Activated CD4-positive, alpha-beta memory T cell treated with anti-CD3 and anti-CD28 coated beads for 36 hours (primary cell): Measurements from ENCODE around the gene LGALS16. TPM values are rescaled to one million over a fixed set of nuclear protein-coding genes. Genes with fewer than 3 reads are reported as not detected.
"Not testable (repeated sequence)": the region's sequence is repeated elsewhere in the genome, so short reads cannot be mapped to it uniquely, and the experiment has no call there.

Experiments used
- CTCF ChIA-PET: fragments of 350-600 bp; sonication (Branson Sonifier 250); formaldehyde crosslinking; loops from one replicate; lab custom pipeline; 2021; ENCODE audit warnings: antibody characterized with exemption, inconsistent platforms; lab: Charles Lee
- POLR2A ChIA-PET: fragments of 350-600 bp; sonication (Branson Sonifier 250); formaldehyde crosslinking; loops from one replicate; lab custom pipeline; 2021; ENCODE audit warnings: antibody characterized with exemption; lab: Charles Lee
- DNase-seq: peaks from one replicate; pipeline ENCODE4 v3.0.0-alpha.2; 2020
- H3K27ac Mint-ChIP-seq: one replicate; pipeline ENCODE4 v1.8.0; 2021; ENCODE audit warnings: mixed read lengths
- H3K27me3 Mint-ChIP-seq: one replicate; pipeline ENCODE4 v1.8.0; 2021; ENCODE audit warnings: mixed read lengths
- H3K36me3 Mint-ChIP-seq: one replicate; pipeline ENCODE4 v1.8.0; 2021; ENCODE audit warnings: mixed read lengths
- H3K4me1 Mint-ChIP-seq: one replicate; pipeline ENCODE4 v1.8.0; 2021; ENCODE audit warnings: low read depth, mixed read lengths
- H3K4me3 Mint-ChIP-seq: one replicate; pipeline ENCODE4 v1.8.0; 2021; ENCODE audit warnings: mild to moderate bottlenecking, mixed read lengths
- H3K9me3 Mint-ChIP-seq: one replicate; pipeline ENCODE4 v1.8.0; 2021; ENCODE audit warnings: mixed read lengths
- intact Hi-C: fragments of 100-400 bp; cut with micrococcal nuclease; formaldehyde crosslinking; loops from one replicate; pipeline ENCODE4 v1.15.1; 2023
- total RNA-seq, 2 experiments: library from RNA; stranded (reverse); gene quantifications; one replicate each; pipeline ENCODE4 v1.2.3, GENCODE V29; 2021

LGALS16 gene
- total RNA-seq, 2 experiments from 2014 or later = not detected

- H3K27ac Mint-ChIP-seq = peak overlapping the region; percentile 93
- DNase-seq = peak; percentile 80
- H3K4me1 Mint-ChIP-seq = peaks cover 55% of the 10 kb centered on the region
- ChIA-PET POLR2A (no interaction called here), CTCF (interaction anchor here (0.6 to 1.4 kb wide), 4 partner anchors 11 to 165 kb away, joined by 3 to 6 read pairs (median 3); no protein-coding TSS in a partner anchor)
- H3K9me3 Mint-ChIP-seq = no peaks in the 10 kb centered on the region
- peak overlapping the region; percentile 76 for H3K4me3 Mint-ChIP-seq
- no peaks in the 10 kb centered on the region for H3K36me3 Mint-ChIP-seq
- intact Hi-C loops = loop anchor here (1.0 to 10.0 kb wide), 9 partner anchors 13 to 334 kb away; partner anchors contain the start of genes EID2, LGALS14, SAMD4B and SUPT5H
- H3K27me3 Mint-ChIP-seq = no peaks in the 10 kb centered on the region
These were observed 23.5 kb downstream of the LGALS16 start for GRCh38 chr19:39679056-39679790.

- Mint-ChIP-seq H3K9me3 (no peaks in the 10 kb centered on the region), H3K36me3 (no peaks in the 10 kb centered on the region), H3K27ac (peak overlapping the region; percentile 93), H3K27me3 (no peaks in the 10 kb centered on the region), H3K4me3 (peak overlapping the region; percentile 76), H3K4me1 (peaks cover 55% of the 10 kb centered on the region)
- peak; percentile 83 for DNase-seq
- CTCF ChIA-PET = interaction anchor here (1.0 to 1.4 kb wide), 3 partner anchors 85 to 164 kb away, joined by 3 to 6 read pairs (median 3); no protein-coding TSS in a partner anchor
- intact Hi-C loops = loop anchor here (1.0 to 10.0 kb wide), 9 partner anchors 13 to 335 kb away; partner anchors contain the start of genes EID2, LGALS14, SAMD4B and SUPT5H
- POLR2A ChIA-PET = no interaction called here
These were observed 24.1 kb downstream of the LGALS16 start for GRCh38 chr19:39679791-39680168.

- no peaks in the 10 kb centered on the region for H3K27me3 Mint-ChIP-seq
- H3K9me3 Mint-ChIP-seq = no peaks in the 10 kb centered on the region
- peaks cover 3% of the 10 kb centered on the region for H3K36me3 Mint-ChIP-seq
- ChIA-PET POLR2A (no interaction called here), CTCF (interaction anchor here (1.4 kb wide), 2 partner anchors 84 to 87 kb away, joined by 3 to 6 read pairs; no protein-coding TSS in a partner anchor)
- intact Hi-C loops = no loop called here
- no peak overlapping the region for H3K4me3 Mint-ChIP-seq
- H3K4me1 Mint-ChIP-seq = peaks cover 48% of the 10 kb centered on the region
- no peak for DNase-seq
- H3K27ac Mint-ChIP-seq = peak overlapping the region; percentile 93
These were observed 24.9 kb downstream of the LGALS16 start for GRCh38 chr19:39680593-39680992.

DNA sequence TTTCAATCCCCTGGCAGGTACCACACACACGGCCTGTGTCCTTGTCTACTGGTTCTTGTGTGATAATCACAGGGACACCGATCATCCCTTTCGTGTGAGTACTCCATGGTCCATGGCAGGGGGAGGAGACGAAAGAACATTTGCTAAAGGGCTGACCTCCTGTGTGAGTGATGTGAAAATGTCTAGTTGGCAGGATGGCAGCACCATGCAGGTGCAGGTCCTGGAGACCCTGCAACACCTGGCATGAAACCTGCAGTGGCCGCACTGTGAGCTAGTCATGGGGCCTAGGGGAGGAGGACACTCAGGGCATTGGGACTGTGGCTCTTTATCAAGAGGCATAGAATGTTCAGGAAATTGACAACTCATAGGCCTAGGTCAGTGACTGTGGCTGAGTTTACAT, 25.7 kb downstream of the LGALS16 start:
- H3K27ac Mint-ChIP-seq = no peak overlapping the region
- H3K4me3 Mint-ChIP-seq = no peak overlapping the region
- no peaks in the 10 kb centered on the region for H3K9me3 Mint-ChIP-seq
- DNase-seq = no peak
- intact Hi-C loops = no loop called here
- H3K4me1 Mint-ChIP-seq = peaks cover 42% of the 10 kb centered on the region
- ChIA-PET POLR2A (no interaction called here), CTCF (no interaction called here)
- peaks cover 2% of the 10 kb centered on the region for H3K27me3 Mint-ChIP-seq
- H3K36me3 Mint-ChIP-seq = peaks cover 3% of the 10 kb centered on the region

GRCh38 chr19:39684267-39684666, 28.6 kb downstream of the LGALS16 start:
- peaks cover 5% of the 10 kb centered on the region for H3K9me3 Mint-ChIP-seq
- ChIA-PET CTCF (interaction anchor here (0.6 kb wide), 1 partner anchor 133 kb away, joined by 3 read pairs; no protein-coding TSS in a partner anchor), POLR2A (no interaction called here)
- intact Hi-C loops = no loop called here
- H3K4me1 Mint-ChIP-seq = peaks cover 26% of the 10 kb centered on the region
- no peak for DNase-seq
- no peak overlapping the region for H3K27ac Mint-ChIP-seq
- H3K27me3 Mint-ChIP-seq = peaks cover 2% of the 10 kb centered on the region
- H3K4me3 Mint-ChIP-seq = no peak overlapping the region
- H3K36me3 Mint-ChIP-seq = peaks cover 3% of the 10 kb centered on the region

GRCh38 chr19:39686739-39687138, 31.0 kb downstream of the LGALS16 start:
- no peak for DNase-seq
- peaks cover 12% of the 10 kb centered on the region for H3K9me3 Mint-ChIP-seq
- POLR2A ChIA-PET = no interaction called here
- H3K36me3 Mint-ChIP-seq = peaks cover 3% of the 10 kb centered on the region
- H3K4me3 Mint-ChIP-seq = no peak overlapping the region
- peaks cover 2% of the 10 kb centered on the region for H3K27me3 Mint-ChIP-seq
- CTCF ChIA-PET = no interaction called here
- no peak overlapping the region for H3K27ac Mint-ChIP-seq
- intact Hi-C loops = no loop called here
- peaks cover 6% of the 10 kb centered on the region for H3K4me1 Mint-ChIP-seq

DNA sequence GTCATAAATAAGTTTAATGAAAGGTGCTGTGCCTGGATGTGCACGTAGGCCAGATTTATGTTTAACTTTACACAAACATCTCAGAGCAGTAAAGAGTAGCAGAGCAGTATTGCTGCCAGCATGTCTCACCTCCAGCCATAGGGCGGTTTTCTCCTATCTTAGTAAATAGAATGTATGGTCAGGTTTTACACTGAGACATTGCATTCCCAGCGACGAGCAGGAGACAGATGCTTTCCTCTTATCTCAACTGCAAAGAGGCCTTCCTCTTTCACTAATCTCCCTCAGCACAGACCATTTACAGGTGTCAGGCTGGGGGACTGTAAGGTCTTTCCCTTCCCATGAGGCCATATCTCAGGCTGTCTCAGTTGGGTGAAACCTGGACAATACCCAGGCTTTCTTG, 32.9 kb downstream of the LGALS16 start:
- POLR2A ChIA-PET, DNase-seq, H3K27me3 Mint-ChIP-seq, H3K4me3 Mint-ChIP-seq, CTCF ChIA-PET, H3K36me3 Mint-ChIP-seq, intact Hi-C loops, H3K27ac Mint-ChIP-seq: not testable (repeated sequence)
- H3K4me1 Mint-ChIP-seq = peaks cover 12% of the 10 kb centered on the region
- H3K9me3 Mint-ChIP-seq = peaks cover 12% of the 10 kb centered on the region

GRCh38 chr19:39692166-39692565, 36.5 kb downstream of the LGALS16 start:
- H3K27me3 Mint-ChIP-seq = peaks cover 3% of the 10 kb centered on the region
- H3K4me1 Mint-ChIP-seq = peaks cover 5% of the 10 kb centered on the region
- H3K27ac Mint-ChIP-seq = no peak overlapping the region
- CTCF ChIA-PET = no interaction called here
- POLR2A ChIA-PET = no interaction called here
- no peak overlapping the region for H3K4me3 Mint-ChIP-seq
- intact Hi-C loops = loop anchor here (1.0 kb wide), 1 partner anchor 13 kb away; no protein-coding TSS in a partner anchor
- DNase-seq = peak; percentile 49
- peaks cover 12% of the 10 kb centered on the region for H3K9me3 Mint-ChIP-seq
- no peaks in the 10 kb centered on the region for H3K36me3 Mint-ChIP-seq

- H3K4me3 Mint-ChIP-seq = no peak overlapping the region
- CTCF ChIA-PET = interaction anchor here (0.6 kb wide), 1 partner anchor 16 kb away, joined by 3 read pairs; no protein-coding TSS in a partner anchor
- intact Hi-C loops = loop anchor here (1.0 kb wide), 1 partner anchor 14 kb away; no protein-coding TSS in a partner anchor
These were observed 37.1 kb downstream of the LGALS16 start for GRCh38 chr19:39692822-39693221.

GRCh38 chr19:39695759-39696158, 40.0 kb downstream of the LGALS16 start:
- no peak for DNase-seq
- Mint-ChIP-seq H3K36me3 (no peaks in the 10 kb centered on the region), H3K4me1 (peaks cover 9% of the 10 kb centered on the region), H3K27ac (no peak overlapping the region), H3K27me3 (peaks cover 15% of the 10 kb centered on the region), H3K9me3 (no peaks in the 10 kb centered on the region), H3K4me3 (no peak overlapping the region)
- POLR2A ChIA-PET = no interaction called here
- intact Hi-C loops = no loop called here
- CTCF ChIA-PET = interaction anchor here (1.2 kb wide), 1 partner anchor 97 kb away, joined by 3 read pairs; no protein-coding TSS in a partner anchor

More at GRCh38 chr19:39692822-39693221, 37.1 kb downstream of the LGALS16 start:
- Mint-ChIP-seq H3K36me3 (no peaks in the 10 kb centered on the region), H3K27me3 (peaks cover 8% of the 10 kb centered on the region), H3K27ac (no peak overlapping the region), H3K4me1 (peaks cover 5% of the 10 kb centered on the region), H3K9me3 (peaks cover 12% of the 10 kb centered on the region)
- DNase-seq = no peak
- POLR2A ChIA-PET = no interaction called here

DNA sequence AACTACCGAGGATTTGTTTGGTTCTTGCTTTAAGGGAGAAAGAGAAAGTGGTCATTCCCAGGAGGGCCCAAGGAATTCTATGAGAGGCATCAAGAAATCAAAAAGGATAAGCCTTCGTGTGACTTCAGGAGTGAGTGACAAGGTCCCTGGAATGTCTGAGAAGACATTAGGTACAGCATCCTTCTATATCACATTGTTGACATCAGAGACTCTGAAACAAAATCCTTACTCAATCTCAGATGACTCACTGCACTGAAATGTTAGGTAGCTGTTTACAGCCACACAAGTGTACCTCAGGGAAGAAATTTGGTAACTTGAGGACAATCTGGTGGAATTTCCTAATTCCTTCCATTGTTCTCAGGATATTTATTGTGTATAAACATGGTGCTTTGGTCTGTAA, 40.7 kb downstream of the LGALS16 start:
- Mint-ChIP-seq H3K4me1 (peaks cover 9% of the 10 kb centered on the region), H3K36me3 (no peaks in the 10 kb centered on the region), H3K27ac (no peak overlapping the region), H3K27me3 (peaks cover 15% of the 10 kb centered on the region), H3K9me3 (no peaks in the 10 kb centered on the region), H3K4me3 (no peak overlapping the region)
- CTCF ChIA-PET = interaction anchor here (1.2 kb wide), 1 partner anchor 97 kb away, joined by 3 read pairs; no protein-coding TSS in a partner anchor
- DNase-seq = no peak
- POLR2A ChIA-PET = no interaction called here
- intact Hi-C loops = no loop called here

GRCh38 chr19:39698535-39698934, 42.8 kb downstream of the LGALS16 start:
- Mint-ChIP-seq H3K4me1 (peaks cover 8% of the 10 kb centered on the region), H3K9me3 (no peaks in the 10 kb centered on the region), H3K36me3 (no peaks in the 10 kb centered on the region), H3K4me3 (no peak overlapping the region), H3K27ac (no peak overlapping the region), H3K27me3 (peaks cover 15% of the 10 kb centered on the region)
- ChIA-PET POLR2A (no interaction called here), CTCF (no interaction called here)
- intact Hi-C loops = no loop called here
- no peak for DNase-seq
